Transverse colon (tissue), 3 donors: ENCODE data around the gene CCDC15.

Source experiments
- CTCF ChIP-seq, 5 experiments: fragments of 200-600 bp in 3 of 5; fragments of 450-650 bp in 2 of 5; sonication (generic) in 3 of 5; IDR thresholded peaks; 1 replicate in 2 of 5; 2 replicates in 3 of 5; pipeline ENCODE4 v1.5.1; 2016 to 2017; ENCODE audit warnings: antibody characterized with exemption in 5 of 5, inconsistent platforms in 3 of 5, mild to moderate bottlenecking in 2 of 5, moderate library complexity in 1 of 5
- POLR2A ChIP-seq: fragments of 450-650 bp; IDR thresholded peaks from one replicate; pipeline ENCODE4 v1.6.1; 2016; ENCODE audit warnings: antibody characterized with exemption, mild to moderate bottlenecking, moderate library complexity

- no peak for TF ChIP-seq CTCF (IDR thresholded peaks at IDR 0.05)
- TF ChIP-seq POLR2A = no peak
Measured at GRCh38 chr11:125083312-125084056, 129.5 kb downstream of the CCDC15 start.
